GM13976 (cell line): ENCODE measurements around the gene ME3.
"Not testable (repeated sequence)": the region's sequence is repeated elsewhere in the genome, so short reads cannot be mapped to it uniquely, and the experiment has no call there.

Experiments used
- DNase-seq: peaks from one replicate; pipeline ENCODE4 v3.0.0; 2012; ENCODE audit warnings: low spot score
- CTCF ChIP-seq: IDR thresholded peaks from 2 replicates; pipeline ENCODE4 v1.5.1; 2012; ENCODE audit warnings: borderline replicate concordance, mild to moderate bottlenecking; ENCODE audit not compliant: insufficient read depth; ENCODE audit errors: extremely low read depth, missing control alignments, control extremely low read depth
- in situ Hi-C: fragments of 300-500 bp; cut with MboI; formaldehyde crosslinking; loops from one replicate; pipeline ENCODE4 v1.12.0; 2022; ENCODE audit warnings: low sequenced_read_pairs, mixed read lengths, inconsistent platforms; ENCODE audit not compliant: unreplicated experiment

The ME3 gene

DNA sequence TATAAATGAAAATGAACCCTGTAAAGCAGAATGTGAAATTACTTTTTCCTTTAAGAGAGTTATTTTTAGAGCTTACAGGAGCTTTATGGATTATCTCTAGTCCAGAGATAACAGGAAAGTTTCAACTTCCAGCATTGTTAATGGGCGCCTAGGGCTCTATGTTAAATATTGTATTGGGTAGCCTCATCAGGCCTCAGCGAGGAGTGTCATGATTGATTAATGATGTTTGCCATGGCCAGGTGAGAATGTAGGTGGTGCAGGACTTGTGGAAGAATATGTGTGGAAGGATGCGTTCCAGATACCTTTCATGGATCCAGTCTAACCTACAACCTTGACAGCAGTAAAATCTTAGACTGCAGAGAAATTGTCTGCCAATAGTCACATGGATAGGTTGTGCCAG, 50.6 kb downstream of the ME3 start:
- no peak for TF ChIP-seq CTCF
- DNase-seq: no peak
- in situ Hi-C loops: loop anchor here (25.0 kb wide), 1 partner anchor 190 kb away; the partner anchor contains the start of gene PRSS23

GRCh38 chr11:86620891-86621521, 51.4 kb downstream of the ME3 start:
- in situ Hi-C loops: loop anchor here (25.0 kb wide), 1 partner anchor 191 kb away; the partner anchor contains the start of gene PRSS23
- TF ChIP-seq CTCF: no peak
- no peak for DNase-seq

DNA sequence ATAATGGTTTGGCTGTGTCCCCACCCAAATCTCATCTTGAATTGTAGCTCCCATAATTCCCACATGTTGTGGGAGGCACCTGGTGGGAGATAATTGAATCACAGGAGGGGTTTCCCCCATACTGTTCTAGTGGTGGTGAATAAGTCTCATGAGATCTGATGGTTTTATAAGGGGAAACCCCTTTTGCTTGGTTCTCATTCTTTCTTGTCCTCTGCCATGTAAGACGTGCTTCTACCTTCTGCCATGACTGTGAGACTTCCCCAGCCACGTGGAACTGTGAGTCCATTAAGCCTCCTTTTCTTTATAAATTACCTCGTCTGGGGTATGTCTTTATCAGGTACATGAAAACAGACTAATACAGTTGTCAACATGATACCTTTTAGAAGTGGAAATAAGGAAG, 53.0 kb downstream of the ME3 start:
- in situ Hi-C loops: loop anchor here (25.0 kb wide), 1 partner anchor 193 kb away; the partner anchor contains the start of gene PRSS23
- DNase-seq: not testable (repeated sequence)

- no peak for TF ChIP-seq CTCF
- in situ Hi-C loops: loop anchor here (25.0 kb wide), 1 partner anchor 195 kb away; the partner anchor contains the start of gene PRSS23
Observed at GRCh38 chr11:86617502-86617901, 54.9 kb downstream of the ME3 start.

GRCh38 chr11:86615487-86615886, 56.9 kb downstream of the ME3 start:
- TF ChIP-seq CTCF: no peak
- in situ Hi-C loops: loop anchor here (25.0 kb wide), 1 partner anchor 197 kb away; the partner anchor contains the start of gene PRSS23
- DNase-seq: no peak

More at GRCh38 chr11:86617502-86617901, 54.9 kb downstream of the ME3 start:
- no peak for DNase-seq

- no peak for DNase-seq
- in situ Hi-C loops: loop anchor here (25.0 kb wide), 1 partner anchor 202 kb away; the partner anchor contains the start of gene PRSS23
- no peak for TF ChIP-seq CTCF
Observed at GRCh38 chr11:86610559-86611341, 61.7 kb downstream of the ME3 start.
